ENCODE measurements around the gene TRAF5. TPM values are rescaled to one million over a fixed set of nuclear protein-coding genes. Genes with fewer than 3 reads are reported as not detected.

TRAF5 gene
- total RNA-seq, 2 donors from 2014 or later, result 56.5 to 78.3 TPM

DNA sequence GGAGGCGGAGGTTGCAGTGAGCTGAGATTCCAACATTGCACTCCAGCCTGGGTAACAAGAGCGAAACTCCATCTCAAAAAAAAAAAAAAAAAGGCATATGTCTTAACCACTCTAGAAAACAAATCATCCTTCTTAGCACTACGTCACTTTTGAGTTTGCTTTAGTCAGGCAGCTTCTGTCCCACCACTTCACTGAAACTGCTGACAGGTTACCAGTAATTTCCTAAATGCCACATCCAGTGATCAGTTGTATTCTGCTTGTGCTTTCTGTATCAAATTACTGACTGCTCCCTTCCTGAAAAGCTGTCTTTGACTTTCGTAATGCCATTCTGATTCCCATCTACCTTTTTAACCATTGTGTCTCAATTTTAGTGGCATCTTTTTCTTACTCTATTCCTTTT is 45.7 kb upstream of the TRAF5 start:
- Histone ChIP-seq H3K4me3 (ENCODE audit: low read length) (no peak overlapping the region), H3K4me1 (ENCODE audit: control insufficient read depth, insufficient read depth, low read length) (peaks cover 2% of the 10 kb centered on the region), H3K36me3 (ENCODE audit: control insufficient read depth, insufficient read depth, low read length) (peaks cover 93% of the 10 kb centered on the region), H3K27ac (ENCODE audit: low read depth, low read length) (no peak overlapping the region), H3K27me3 (ENCODE audit: control insufficient read depth, insufficient read depth, low read length, poor library complexity, severe bottlenecking) (no peaks in the 10 kb centered on the region), H3K9me3 (ENCODE audit: control insufficient read depth, low read length) (no peaks in the 10 kb centered on the region), H3K9ac (ENCODE audit: extremely low read depth, low read length, poor library complexity, severe bottlenecking) (no peak overlapping the region)
- TF ChIP-seq, protein P1, sequence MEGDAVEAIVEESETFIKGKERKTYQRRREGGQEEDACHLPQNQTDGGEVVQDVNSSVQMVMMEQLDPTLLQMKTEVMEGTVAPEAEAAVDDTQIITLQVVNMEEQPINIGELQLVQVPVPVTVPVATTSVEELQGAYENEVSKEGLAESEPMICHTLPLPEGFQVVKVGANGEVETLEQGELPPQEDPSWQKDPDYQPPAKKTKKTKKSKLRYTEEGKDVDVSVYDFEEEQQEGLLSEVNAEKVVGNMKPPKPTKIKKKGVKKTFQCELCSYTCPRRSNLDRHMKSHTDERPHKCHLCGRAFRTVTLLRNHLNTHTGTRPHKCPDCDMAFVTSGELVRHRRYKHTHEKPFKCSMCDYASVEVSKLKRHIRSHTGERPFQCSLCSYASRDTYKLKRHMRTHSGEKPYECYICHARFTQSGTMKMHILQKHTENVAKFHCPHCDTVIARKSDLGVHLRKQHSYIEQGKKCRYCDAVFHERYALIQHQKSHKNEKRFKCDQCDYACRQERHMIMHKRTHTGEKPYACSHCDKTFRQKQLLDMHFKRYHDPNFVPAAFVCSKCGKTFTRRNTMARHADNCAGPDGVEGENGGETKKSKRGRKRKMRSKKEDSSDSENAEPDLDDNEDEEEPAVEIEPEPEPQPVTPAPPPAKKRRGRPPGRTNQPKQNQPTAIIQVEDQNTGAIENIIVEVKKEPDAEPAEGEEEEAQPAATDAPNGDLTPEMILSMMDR (conservative IDR thresholded peaks at IDR 0.05), result no peak
- H3K9me3 Mint-ChIP-seq, result no peaks in the 10 kb centered on the region
- no peak for DNase-seq
- H3K4me3 Mint-ChIP-seq, result no peak overlapping the region
- H3K27ac Mint-ChIP-seq, result no peak overlapping the region
- H3K4me1 Mint-ChIP-seq, result peaks cover 1% of the 10 kb centered on the region
- peaks cover 41% of the 10 kb centered on the region for H3K36me3 Mint-ChIP-seq (ENCODE audit: low read depth)
- H3K27me3 Mint-ChIP-seq (ENCODE audit: insufficient read depth), result no peaks in the 10 kb centered on the region
- WGBS, 2 experiments (ENCODE audit: insufficient coverage in 1 of 2, insufficient read length in 1 of 2), result 97% methylated on average over 4 of the region's 4 CpGs

DNA sequence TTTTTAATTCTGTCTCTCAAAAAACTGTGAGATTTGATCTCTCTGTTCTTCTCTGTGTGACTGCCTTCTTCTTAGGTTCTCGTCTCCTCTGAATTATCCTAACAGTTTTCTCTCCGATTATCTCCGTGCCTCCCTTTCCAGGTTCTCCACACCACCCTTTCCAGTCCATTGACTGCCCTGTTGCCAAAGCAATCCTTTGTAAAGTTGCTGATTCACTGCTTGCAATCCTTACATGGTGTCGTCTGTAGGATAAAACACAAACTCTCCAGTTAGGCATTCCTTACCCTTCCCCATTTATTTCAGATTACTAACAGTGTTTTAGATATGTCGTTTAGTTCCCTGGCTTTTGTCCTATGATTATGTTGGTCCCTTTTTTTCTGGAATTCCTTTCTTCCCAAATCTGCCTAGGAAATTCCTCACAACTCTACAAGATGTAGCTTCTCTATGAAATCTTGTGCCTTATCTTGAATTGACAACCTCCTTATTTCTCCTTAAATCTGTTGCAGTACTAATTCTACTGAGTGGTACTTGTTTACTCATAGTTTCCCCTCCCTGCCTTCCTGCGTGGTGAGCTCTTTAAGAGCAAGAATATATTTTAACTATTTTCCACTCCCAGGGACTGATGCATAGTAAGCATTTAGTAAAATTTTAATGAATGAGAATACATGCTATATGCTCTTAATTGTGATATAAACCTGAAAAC is 45.2 kb upstream of the TRAF5 start:
- no peak overlapping the region for H3K4me3 ChIP-seq (ENCODE audit: low read length)
- Mint-ChIP-seq H3K4me1 (no peaks in the 10 kb centered on the region), H3K9me3 (no peaks in the 10 kb centered on the region), H3K27ac (no peak overlapping the region), H3K36me3 (ENCODE audit: low read depth) (peaks cover 41% of the 10 kb centered on the region), H3K27me3 (ENCODE audit: insufficient read depth) (no peaks in the 10 kb centered on the region), H3K4me3 (no peak overlapping the region)
- no peak overlapping the region for H3K9ac ChIP-seq (ENCODE audit: extremely low read depth, low read length, poor library complexity, severe bottlenecking)
- no peaks in the 10 kb centered on the region for H3K4me1 ChIP-seq (ENCODE audit: control insufficient read depth, insufficient read depth, low read length)
- DNase-seq, result no peak
- peaks cover 92% of the 10 kb centered on the region for H3K36me3 ChIP-seq (ENCODE audit: control insufficient read depth, insufficient read depth, low read length)
- no peaks in the 10 kb centered on the region for H3K27me3 ChIP-seq (ENCODE audit: control insufficient read depth, insufficient read depth, low read length, poor library complexity, severe bottlenecking)
- TF ChIP-seq, protein P1 (conservative IDR thresholded peaks at IDR 0.05), result no peak
- 89 to 95% methylated on average over 4 to 6 of the region's 6 CpGs for WGBS, 2 experiments (ENCODE audit: insufficient coverage in 1 of 2, insufficient read length in 1 of 2)
- no peaks in the 10 kb centered on the region for H3K9me3 ChIP-seq (ENCODE audit: control insufficient read depth, low read length)
- H3K27ac ChIP-seq (ENCODE audit: low read depth, low read length), result no peak overlapping the region

DNA sequence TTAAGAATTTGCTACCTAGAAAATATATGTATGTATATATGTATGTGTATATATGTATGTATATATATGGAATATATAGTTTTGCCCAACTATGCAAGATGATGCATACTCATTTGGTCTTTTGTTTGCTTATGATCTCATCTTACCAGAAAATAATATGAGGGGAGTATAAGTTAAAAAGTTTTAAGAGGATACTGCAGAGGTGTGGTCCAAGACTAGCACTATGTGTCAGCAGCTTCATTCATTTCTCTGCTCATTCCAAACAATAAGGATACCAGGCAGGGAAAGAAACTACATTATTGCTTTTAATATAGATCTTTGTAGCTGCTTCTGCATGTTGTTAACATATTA is 44.6 kb upstream of the TRAF5 start:
- Mint-ChIP-seq H3K4me1 (no peaks in the 10 kb centered on the region), H3K36me3 (ENCODE audit: low read depth) (peaks cover 45% of the 10 kb centered on the region), H3K9me3 (no peaks in the 10 kb centered on the region), H3K27me3 (ENCODE audit: insufficient read depth) (no peaks in the 10 kb centered on the region), H3K4me3 (no peak overlapping the region), H3K27ac (no peak overlapping the region)
- H3K36me3 ChIP-seq (ENCODE audit: control insufficient read depth, insufficient read depth, low read length), result peaks cover 93% of the 10 kb centered on the region
- H3K4me3 ChIP-seq (ENCODE audit: low read length), result no peak overlapping the region
- no peaks in the 10 kb centered on the region for H3K27me3 ChIP-seq (ENCODE audit: control insufficient read depth, insufficient read depth, low read length, poor library complexity, severe bottlenecking)
- no peaks in the 10 kb centered on the region for H3K9me3 ChIP-seq (ENCODE audit: control insufficient read depth, low read length)
- no peaks in the 10 kb centered on the region for H3K4me1 ChIP-seq (ENCODE audit: control insufficient read depth, insufficient read depth, low read length)
- TF ChIP-seq, protein P1 (conservative IDR thresholded peaks at IDR 0.05), result no peak
- no peak overlapping the region for H3K9ac ChIP-seq (ENCODE audit: extremely low read depth, low read length, poor library complexity, severe bottlenecking)
- DNase-seq, result no peak
- H3K27ac ChIP-seq (ENCODE audit: low read depth, low read length), result no peak overlapping the region
